ENCODE measurements around the gene VAPA. TPM values are rescaled to one million over a fixed set of nuclear protein-coding genes. Genes with fewer than 3 reads are reported as not detected.

VAPA gene
- total RNA-seq, 1 experiment from 2014 or later, result 137 TPM

DNA sequence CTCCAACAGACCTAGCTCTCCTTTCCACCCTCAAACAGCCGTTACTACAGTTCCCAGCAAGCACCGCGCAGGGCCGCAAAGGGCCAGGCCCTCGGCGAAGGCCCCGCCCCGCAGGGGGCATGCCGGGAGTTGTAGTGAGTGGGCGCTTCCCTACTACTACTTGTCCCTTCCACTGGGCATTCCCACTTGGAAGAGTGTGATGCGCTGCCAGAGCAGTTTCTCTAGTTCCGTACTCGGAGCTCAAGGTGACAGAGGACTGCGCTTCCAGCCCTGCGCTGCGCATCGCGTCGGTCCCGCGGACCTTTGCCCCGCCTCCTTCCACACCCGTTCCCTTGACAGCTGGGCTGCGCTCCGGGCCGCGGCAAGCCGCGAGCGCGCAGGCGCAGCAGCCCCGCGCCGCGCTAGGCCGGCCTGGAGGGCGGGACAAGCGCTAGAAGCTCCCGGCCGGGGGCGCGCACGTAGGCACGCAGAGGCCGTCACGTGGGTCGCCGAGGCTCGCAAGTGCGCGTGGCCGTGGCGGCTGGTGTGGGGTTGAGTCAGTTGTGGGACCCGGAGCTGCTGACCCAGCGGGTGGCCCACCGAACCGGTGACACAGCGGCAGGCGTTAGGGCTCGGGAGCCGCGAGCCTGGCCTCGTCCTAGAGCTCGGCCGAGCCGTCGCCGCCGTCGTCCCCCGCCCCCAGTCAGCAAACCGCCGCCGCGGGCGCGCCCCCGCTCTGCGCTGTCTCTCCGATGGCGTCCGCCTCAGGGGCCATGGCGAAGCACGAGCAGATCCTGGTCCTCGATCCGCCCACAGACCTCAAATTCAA lies at the start of gene VAPA (continued):
- TF ChIP-seq ZSCAN18 (CRISPR knock-in tag; IDR thresholded peaks at IDR 0.05) (no peak), MLX (CRISPR knock-in tag; IDR thresholded peaks at IDR 0.05) (no peak), ZNF425 (CRISPR knock-in tag; conservative IDR thresholded peaks at IDR 0.05) (no peak), MYBL2 (CRISPR knock-in tag; IDR thresholded peaks at IDR 0.05) (peak; percentile 34; the same call in 1 of the 2 replicates), GTF2I (CRISPR knock-in tag; conservative IDR thresholded peaks at IDR 0.05) (no peak), ZNF396 (CRISPR knock-in tag; IDR thresholded peaks at IDR 0.05; ENCODE audit: borderline replicate concordance) (no peak), ZNF317 (CRISPR knock-in tag; IDR thresholded peaks at IDR 0.05; ENCODE audit: borderline replicate concordance, low read depth) (no peak), ZNF138 (CRISPR knock-in tag; conservative IDR thresholded peaks at IDR 0.05) (no peak), NFATC4 (CRISPR knock-in tag; IDR thresholded peaks at IDR 0.05) (no peak), CREM (CRISPR knock-in tag; IDR thresholded peaks at IDR 0.05) (no peak; the same call in 1 of the 2 replicates), NR1H2 (CRISPR knock-in tag; IDR thresholded peaks at IDR 0.05) (no peak), KAT7 (CRISPR knock-in tag; IDR thresholded peaks at IDR 0.05; ENCODE audit: borderline replicate concordance) (no peak), ESRRA (CRISPR knock-in tag; IDR thresholded peaks at IDR 0.05; ENCODE audit: borderline replicate concordance) (no peak), NR3C1 (CRISPR knock-in tag; conservative IDR thresholded peaks at IDR 0.05; ENCODE audit: low read depth) (no peak), CTCF (IDR thresholded peaks at IDR 0.05) (no peak), SOX15 (CRISPR knock-in tag; IDR thresholded peaks at IDR 0.05) (no peak), ATF3 (CRISPR knock-in tag; conservative IDR thresholded peaks at IDR 0.05) (no peak), ZNF416 (CRISPR knock-in tag; IDR thresholded peaks at IDR 0.05) (0 out of 2 replicates have a peak, but pooled peaks have one; percentile 51), ZNF263 (CRISPR knock-in tag; IDR thresholded peaks at IDR 0.05; ENCODE audit: low read depth) (no peak), TP53 (CRISPR knock-in tag; IDR thresholded peaks at IDR 0.05) (no peak), ZBTB21 (CRISPR knock-in tag; IDR thresholded peaks at IDR 0.05; ENCODE audit: borderline replicate concordance) (no peak), TCF7 (CRISPR knock-in tag; IDR thresholded peaks at IDR 0.05; ENCODE audit: low read depth) (no peak)
- TF ChIP-seq, protein P1, sequence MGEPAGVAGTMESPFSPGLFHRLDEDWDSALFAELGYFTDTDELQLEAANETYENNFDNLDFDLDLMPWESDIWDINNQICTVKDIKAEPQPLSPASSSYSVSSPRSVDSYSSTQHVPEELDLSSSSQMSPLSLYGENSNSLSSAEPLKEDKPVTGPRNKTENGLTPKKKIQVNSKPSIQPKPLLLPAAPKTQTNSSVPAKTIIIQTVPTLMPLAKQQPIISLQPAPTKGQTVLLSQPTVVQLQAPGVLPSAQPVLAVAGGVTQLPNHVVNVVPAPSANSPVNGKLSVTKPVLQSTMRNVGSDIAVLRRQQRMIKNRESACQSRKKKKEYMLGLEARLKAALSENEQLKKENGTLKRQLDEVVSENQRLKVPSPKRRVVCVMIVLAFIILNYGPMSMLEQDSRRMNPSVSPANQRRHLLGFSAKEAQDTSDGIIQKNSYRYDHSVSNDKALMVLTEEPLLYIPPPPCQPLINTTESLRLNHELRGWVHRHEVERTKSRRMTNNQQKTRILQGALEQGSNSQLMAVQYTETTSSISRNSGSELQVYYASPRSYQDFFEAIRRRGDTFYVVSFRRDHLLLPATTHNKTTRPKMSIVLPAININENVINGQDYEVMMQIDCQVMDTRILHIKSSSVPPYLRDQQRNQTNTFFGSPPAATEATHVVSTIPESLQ (CRISPR knock-in tag; IDR thresholded peaks at IDR 0.05), result no peak
- TF ChIP-seq, protein P2, sequence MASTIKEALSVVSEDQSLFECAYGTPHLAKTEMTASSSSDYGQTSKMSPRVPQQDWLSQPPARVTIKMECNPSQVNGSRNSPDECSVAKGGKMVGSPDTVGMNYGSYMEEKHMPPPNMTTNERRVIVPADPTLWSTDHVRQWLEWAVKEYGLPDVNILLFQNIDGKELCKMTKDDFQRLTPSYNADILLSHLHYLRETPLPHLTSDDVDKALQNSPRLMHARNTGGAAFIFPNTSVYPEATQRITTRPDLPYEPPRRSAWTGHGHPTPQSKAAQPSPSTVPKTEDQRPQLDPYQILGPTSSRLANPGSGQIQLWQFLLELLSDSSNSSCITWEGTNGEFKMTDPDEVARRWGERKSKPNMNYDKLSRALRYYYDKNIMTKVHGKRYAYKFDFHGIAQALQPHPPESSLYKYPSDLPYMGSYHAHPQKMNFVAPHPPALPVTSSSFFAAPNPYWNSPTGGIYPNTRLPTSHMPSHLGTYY (CRISPR knock-in tag; IDR thresholded peaks at IDR 0.05), result no peak
- TF ChIP-seq, protein P3, sequence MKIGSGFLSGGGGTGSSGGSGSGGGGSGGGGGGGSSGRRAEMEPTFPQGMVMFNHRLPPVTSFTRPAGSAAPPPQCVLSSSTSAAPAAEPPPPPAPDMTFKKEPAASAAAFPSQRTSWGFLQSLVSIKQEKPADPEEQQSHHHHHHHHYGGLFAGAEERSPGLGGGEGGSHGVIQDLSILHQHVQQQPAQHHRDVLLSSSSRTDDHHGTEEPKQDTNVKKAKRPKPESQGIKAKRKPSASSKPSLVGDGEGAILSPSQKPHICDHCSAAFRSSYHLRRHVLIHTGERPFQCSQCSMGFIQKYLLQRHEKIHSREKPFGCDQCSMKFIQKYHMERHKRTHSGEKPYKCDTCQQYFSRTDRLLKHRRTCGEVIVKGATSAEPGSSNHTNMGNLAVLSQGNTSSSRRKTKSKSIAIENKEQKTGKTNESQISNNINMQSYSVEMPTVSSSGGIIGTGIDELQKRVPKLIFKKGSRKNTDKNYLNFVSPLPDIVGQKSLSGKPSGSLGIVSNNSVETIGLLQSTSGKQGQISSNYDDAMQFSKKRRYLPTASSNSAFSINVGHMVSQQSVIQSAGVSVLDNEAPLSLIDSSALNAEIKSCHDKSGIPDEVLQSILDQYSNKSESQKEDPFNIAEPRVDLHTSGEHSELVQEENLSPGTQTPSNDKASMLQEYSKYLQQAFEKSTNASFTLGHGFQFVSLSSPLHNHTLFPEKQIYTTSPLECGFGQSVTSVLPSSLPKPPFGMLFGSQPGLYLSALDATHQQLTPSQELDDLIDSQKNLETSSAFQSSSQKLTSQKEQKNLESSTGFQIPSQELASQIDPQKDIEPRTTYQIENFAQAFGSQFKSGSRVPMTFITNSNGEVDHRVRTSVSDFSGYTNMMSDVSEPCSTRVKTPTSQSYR (CRISPR knock-in tag; IDR thresholded peaks at IDR 0.05), result no peak
